ENCODE data around the gene GLT6D1.
"Not testable (repeated sequence)": the region's sequence is repeated elsewhere in the genome, so short reads cannot be mapped to it uniquely, and the experiment has no call there.

The GLT6D1 gene

GRCh38 chr9:135664801-135665794, 25.8 kb upstream of the GLT6D1 start:
- no peak for DNase-seq

DNA sequence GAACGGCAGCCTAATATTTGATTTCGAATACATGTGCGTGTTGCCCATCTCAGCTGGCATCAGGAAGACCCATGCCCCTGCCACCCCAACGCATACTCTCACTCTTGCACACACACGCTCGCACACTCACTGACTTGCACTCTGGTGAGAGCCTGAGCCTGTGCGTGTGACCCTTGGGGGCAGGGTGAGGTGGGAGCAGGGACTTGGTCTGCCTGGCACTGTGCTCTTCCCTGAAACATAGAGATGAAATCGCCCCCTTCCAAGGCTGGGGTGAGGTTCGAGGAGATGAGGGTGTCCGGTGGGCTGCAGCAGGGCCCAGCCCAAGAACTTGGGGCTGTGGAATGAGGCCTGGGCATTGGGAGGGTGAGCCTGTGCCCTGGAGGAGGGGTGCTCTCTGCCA, 24.9 kb upstream of the GLT6D1 start:
- DNase-seq, result no peak

- no peak for DNase-seq
Observed at GRCh38 chr9:135663857-135664256, 24.5 kb upstream of the GLT6D1 start.

DNA sequence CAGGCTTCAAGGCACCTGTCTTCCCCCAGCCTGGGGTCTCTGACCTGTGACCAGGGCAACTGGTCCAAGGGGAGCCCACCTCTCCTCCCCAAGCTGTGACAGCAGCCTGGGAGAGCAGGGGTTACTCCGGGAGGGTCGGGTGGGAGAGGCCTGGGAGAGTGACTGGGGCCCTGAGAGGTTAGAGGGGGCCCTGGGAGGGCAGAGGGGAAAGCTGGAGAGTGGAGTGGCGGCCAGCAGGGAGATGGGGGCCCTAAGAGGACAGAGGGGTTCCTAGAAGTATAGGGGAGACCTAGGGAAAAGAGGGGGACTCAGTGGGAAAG, 24.1 kb upstream of the GLT6D1 start:
- no peak for DNase-seq

DNA sequence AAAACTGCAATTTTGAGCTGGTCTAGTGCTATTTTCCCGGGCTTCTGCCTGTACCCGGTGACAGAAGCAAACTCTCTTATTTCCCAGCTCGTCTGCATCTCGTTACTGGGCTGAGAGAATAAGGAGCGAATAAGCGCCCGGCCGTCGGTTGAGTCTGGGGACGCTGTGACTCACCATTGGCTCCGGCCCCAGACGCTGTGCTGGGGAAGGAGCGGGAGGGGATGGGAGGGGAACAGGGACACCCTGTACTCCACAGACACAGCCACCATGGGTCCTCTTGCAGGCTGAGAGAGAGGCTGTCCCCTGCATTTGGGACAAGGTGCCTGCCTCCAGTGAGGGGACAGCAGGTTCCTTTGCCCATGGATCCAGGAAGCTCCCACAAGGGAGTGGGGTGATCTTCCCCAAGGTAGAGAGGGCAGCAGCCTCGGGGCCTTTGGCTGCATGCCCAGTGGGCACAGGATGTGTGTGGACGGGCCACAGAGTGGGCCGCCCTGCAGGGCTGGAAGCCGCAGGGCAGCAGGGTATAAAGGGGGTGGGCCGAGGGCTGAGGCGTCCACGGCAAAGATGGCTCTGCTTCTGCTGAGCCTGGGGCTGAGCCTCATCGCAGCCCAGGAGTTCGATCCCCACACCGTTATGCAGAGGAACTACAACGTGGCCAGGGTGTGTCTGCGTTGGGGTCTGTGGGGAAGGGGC, 23.6 kb upstream of the GLT6D1 start, which contains the start of gene LCN9:
LCN9 (plus strand) TSS at position 552 of the 693 bp plus-strand sequence; CDS start at position 565, 13 bp downstream.
- DNase-seq, result no peak

GRCh38 chr9:135661816-135662560, 22.6 kb upstream of the GLT6D1 start:
- no peak for DNase-seq

DNA sequence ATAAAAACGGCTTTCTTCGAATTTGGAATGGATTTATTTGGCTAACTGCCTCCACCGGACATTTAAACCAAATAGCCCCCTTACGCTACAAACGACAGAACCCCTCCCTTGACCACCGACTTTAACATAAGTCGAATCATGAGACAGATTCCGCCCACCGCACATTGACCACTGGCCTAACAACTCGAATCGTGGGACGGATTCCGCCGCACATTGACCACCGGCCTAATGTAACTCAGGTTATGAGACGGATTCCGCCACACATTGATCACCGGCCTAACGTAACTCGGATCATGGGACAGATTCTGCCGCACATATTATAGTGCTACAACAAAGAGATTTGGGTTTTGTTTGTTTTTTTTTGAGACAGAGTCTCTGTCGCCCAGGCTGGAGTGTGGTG, 21.1 kb upstream of the GLT6D1 start:
- DNase-seq, result no peak

DNA sequence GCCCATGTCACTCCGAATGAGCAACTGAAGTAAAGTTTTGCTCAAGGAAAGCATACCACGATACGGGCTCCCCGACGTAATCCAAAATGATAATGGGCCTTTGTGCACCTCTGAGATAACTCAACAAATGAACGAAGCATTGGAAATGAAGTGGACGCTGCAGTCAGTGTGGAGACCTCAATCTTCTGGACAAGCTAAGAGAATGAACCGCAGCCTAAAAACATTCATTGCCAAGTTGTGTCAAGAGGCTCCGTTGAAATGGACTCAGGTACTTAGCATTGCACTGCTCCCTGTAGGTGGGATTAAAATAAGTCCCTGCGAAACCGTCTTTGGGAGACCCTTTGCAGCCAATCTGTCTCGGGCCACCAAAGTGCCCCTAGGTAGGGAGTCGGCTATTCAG, 19.9 kb upstream of the GLT6D1 start:
- DNase-seq, result no peak

DNA sequence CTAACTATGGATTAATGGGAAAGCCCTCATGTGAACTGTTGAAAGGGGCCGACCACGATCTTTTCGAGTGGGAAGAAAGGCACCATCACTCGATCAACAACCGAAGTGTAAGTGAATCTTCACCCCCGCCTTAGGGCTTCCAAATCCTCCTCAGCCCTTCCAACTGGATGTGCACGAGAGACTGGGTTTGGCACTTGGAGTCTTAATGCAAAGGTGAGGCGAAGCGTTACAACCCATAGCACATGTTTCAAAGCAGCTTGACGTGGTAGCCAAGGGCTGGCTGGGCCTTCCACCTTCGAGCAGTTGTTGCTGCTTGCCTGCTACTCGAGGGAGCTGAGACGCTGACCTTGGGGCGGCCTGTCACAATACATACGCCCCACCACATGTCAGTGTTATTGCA, 18.1 kb upstream of the GLT6D1 start:
- DNase-seq, result no peak

GRCh38 chr9:135655317-135655716, 16.0 kb upstream of the GLT6D1 start:
- DNase-seq, result no peak

DNA sequence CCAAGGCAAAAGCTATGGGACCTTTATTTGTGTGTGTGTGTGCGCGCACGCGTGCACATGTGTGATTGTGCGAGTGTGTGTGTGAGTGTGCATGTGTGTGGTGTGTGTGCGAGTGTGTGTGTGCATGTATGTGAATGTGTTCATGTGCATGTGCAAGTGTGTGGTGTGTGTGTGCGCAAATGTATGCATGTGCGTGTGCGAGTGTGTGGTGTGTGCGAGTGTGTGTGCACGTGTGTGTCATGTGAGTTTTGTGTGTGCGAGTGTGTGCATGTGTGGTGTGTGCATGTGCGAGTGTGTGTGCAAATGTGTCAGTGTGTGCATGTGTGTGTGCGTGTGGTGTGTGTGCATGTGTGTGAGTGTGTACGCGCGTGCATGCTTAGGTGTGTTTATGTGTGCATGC, 11.1 kb upstream of the GLT6D1 start:
- no peak for DNase-seq

DNA sequence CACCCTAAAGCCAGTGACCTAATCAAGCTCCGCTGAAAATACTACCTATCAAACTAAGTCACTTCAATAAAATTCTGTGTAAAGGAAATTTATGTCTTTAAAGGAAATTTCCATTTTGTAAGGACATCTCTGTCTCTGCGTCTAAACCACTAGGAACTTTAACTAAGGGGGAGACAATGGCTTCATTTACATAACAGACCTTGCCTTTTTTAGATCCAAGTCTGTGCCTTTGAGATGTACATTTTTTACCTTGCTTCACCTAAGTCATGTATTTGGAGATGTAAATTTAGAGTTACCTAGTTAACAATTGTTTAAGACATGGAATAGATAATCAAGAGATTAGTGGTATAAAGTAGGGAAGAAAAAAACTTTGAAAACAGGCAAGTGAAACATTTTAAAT, 10.2 kb upstream of the GLT6D1 start:
- no peak for DNase-seq

DNA sequence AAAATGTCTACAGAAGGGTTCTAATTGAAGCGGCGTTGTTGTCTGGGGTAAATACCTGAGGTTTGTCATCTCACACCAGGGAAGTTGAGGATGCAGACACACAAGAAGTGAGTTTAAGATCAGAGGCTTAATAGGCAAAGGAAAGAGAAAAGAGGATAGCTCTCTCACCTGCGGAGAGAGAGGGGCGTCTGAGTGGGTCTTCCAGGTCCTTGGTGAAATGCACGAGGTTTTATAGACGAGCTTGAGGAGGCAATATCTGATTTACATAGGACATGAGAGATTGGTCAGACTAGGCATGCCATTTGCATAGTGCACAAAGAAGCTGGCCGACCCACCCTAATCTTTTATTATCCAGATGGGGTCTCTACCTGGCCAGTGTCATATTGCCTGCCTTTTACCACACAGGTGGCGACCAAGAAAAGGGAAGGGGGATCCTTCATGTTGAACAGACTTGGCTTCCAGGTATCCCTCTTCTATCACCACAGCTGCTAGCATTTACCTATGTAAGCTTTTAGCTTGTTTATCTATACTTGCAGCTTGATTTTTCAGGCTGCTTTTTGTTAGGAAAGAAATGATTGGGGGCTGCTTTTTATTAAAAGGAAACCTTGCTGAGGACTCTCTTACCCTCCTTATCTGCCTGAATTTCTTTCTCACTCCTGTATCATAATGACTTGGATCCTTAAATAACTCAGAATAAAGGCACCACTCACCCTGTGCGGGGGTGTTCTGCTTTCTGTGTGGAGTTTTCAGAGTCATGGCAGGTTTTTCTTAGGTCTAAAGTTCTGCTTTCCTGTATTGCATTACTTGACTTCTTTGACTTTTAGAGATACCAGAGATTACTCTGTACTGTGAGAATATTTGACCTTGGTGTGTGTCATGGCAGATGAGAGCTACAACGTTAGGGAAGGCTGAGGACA, 9.4 kb upstream of the GLT6D1 start:
- no peak for DNase-seq

DNA sequence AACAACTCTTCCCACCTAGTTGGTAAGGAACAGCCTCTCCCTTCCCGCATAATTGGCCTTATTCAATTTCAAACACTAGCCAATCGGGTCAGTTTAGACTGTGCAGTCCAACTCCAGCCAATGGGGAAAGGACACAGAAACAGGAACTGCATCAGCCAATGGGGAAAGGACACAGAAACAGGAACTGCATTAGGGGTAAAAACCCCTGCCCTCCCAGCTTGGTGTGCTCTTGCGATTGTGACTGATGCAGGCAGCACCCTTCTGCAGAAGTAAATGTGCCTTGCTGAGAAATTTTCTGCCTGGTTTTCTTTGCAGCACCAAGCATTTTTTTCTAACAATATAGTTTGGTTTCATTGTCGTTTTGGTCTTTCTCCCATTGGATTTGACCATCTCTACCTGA, 8.5 kb upstream of the GLT6D1 start:
- DNase-seq, result no peak

GRCh38 chr9:135644631-135645218, 5.4 kb upstream of the GLT6D1 start:
- DNase-seq, result no peak

DNA sequence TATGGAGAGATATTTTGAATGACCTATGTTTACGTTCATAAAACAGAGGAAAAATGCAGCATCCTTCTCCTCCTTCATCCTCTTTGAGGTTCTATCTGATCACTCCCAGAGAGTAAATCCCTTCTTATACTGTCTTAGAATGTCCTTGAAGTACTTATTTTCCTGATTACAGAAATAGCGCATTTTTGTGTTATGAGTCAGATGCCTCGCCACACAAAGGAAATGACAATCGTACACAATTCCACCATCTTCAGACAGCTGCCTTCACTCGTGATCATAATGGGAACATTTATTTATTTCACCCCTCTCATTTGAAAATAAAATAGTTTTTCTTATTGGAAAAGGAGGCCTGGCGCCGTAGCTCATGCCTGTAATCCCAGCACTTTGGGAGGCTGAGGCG, 2.4 kb upstream of the GLT6D1 start:
- no peak for DNase-seq

DNA sequence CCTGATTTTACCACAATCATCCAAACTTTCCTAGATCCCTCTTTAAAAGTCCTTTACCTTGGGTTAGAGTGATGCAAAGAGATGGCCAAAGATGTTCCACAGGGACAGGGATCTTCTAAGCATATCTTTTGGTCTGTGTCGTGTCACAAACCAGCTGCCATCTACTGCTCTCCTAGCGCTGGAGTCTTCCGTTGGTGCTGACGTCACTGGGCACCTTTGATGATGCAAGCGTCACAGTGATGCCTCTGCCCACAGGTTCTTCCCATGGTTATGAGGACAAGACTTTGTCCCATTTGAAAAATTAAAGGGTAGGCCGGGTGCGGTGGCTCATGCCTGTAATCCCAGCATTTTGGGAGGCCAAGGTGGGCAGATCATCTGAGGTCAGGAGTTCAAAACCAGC, 1.7 kb upstream of the GLT6D1 start:
- DNase-seq, result no peak

- not testable (repeated sequence) for DNase-seq
Observed at GRCh38 chr9:135636930-135637530, 2.3 kb downstream of the GLT6D1 start.

- no peak for DNase-seq
Observed at GRCh38 chr9:135632841-135633240, 6.5 kb downstream of the GLT6D1 start.

DNA sequence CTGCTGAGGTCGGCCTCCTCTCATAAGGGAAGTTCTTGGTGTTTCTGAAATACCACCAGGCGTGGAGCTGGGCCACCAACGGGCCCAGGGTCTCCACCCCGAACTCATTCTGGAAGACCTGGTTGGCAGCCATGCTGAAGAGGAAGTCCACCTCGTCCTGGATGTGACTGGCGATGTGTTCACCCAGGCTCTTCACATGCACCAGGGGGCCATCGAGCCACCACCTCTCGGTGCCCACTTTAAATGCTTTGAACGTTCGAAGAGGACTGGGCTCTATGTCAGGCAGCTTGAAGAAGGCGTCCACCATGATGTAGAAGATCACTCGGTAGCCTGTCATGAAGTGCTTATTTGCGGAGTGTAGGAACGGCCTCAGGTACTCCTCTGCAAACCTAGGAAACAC, 15.1 kb downstream of the GLT6D1 start:
- no peak for DNase-seq

DNA sequence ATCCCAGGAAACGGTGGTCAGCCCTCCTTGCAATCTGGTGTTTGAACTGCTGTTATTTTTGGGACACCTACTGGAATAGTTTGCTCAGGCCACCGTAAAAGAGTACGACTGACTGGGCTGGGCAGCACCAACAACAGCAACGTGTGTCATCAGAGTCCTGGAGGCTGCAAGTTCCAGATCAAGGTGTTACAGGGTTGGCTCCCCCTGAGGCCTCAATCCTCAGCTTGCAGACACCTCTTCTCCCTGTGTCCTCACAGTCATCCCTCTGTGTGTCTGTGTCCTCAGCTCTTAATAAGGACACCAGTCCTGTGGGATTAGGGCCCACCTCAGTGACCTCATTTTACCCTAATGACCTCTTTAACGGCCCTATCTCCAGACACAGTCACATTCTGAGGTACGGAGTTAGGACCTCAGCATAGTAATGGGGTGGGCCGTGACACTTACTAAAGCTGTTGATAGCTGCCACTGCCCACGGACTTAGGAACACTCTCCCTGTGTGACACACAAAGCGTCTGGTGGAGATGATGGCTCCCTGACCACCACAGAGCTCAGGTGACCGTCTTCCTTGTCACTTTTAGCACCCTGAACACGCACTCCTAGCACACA, 16.8 kb downstream of the GLT6D1 start:
- no peak for DNase-seq

All from activated CD8-positive, alpha-beta memory T cell treated with anti-CD3 and anti-CD28 coated beads, Interleukin-2, amount 50 U/mL, for 48 hours (primary cell).